HepG2 (cell line): Measurements from ENCODE around the gene SMIM13. TPM values are rescaled to one million over a fixed set of nuclear protein-coding genes. Genes with fewer than 3 reads are reported as not detected.
A peak's percentile ranks its signal among the peaks of the same experiment; 100 is the strongest.

Experiments
- AGO2 ChIP-seq: fragments of 200-400 bp; formaldehyde crosslinking; optimal IDR thresholded peaks from 2 replicates; pipeline ENCODE3; 2017; ENCODE audit warnings: mild to moderate bottlenecking, low read depth, low read length, moderate library complexity
- FOXA3 ChIP-seq: IDR thresholded peaks from 2 replicates; pipeline ENCODE4 v1.6.1; 2016; ENCODE audit warnings: missing genetic modification reagents, missing compliant biosample characterization
- HOMEZ ChIP-seq: IDR thresholded peaks from 2 replicates; pipeline ENCODE4 v1.6.1; 2016; ENCODE audit warnings: low read depth
- IRF9 ChIP-seq: sonication (generic); formaldehyde crosslinking; IDR thresholded peaks from 2 replicates; pipeline ENCODE4 v1.8.0; 2022; ENCODE audit warnings: missing genetic modification reagents, mild to moderate bottlenecking, borderline replicate concordance
- NFIB ChIP-seq: sonication (generic); formaldehyde crosslinking; IDR thresholded peaks from 2 replicates; pipeline ENCODE4 v1.9.0; 2021; ENCODE audit warnings: missing genetic modification reagents, mild to moderate bottlenecking, borderline replicate concordance
- NFIC ChIP-seq: IDR thresholded peaks from 2 replicates; pipeline ENCODE4 v1.6.1; 2012; ENCODE audit warnings: mild to moderate bottlenecking, low read length, inconsistent platforms
- PAWR ChIP-seq: sonication (generic); formaldehyde crosslinking; IDR thresholded peaks from 2 replicates; pipeline ENCODE4 v1.4.0; 2020; ENCODE audit warnings: missing genetic modification reagents, mild to moderate bottlenecking, borderline replicate concordance
- SMAD3 ChIP-seq: sonication (generic); formaldehyde crosslinking; IDR thresholded peaks from 2 replicates; pipeline ENCODE4 v1.4.0; 2020; ENCODE audit warnings: missing genetic modification reagents
- ZFP1 ChIP-seq: IDR thresholded peaks from 2 replicates; pipeline ENCODE4 v1.6.1; 2016
- ZNF101 ChIP-seq: sonication (generic); formaldehyde crosslinking; IDR thresholded peaks from 2 replicates; pipeline ENCODE4 v1.4.0; 2020; ENCODE audit warnings: mild to moderate bottlenecking, low read depth, missing genetic modification reagents, borderline replicate concordance
- ZNF275 ChIP-seq: sonication (generic); formaldehyde crosslinking; IDR thresholded peaks from 2 replicates; pipeline ENCODE4 v1.8.0; 2022; ENCODE audit warnings: missing genetic modification reagents, mild to moderate bottlenecking, inconsistent platforms, borderline replicate concordance
- ZNF547 ChIP-seq: sonication (generic); formaldehyde crosslinking; IDR thresholded peaks from 2 replicates; pipeline ENCODE4 v1.5.1; 2020; ENCODE audit warnings: mild to moderate bottlenecking, missing genetic modification reagents
- ZNF749 ChIP-seq: sonication (generic); formaldehyde crosslinking; IDR thresholded peaks from 2 replicates; pipeline ENCODE4 v1.8.0; 2022; ENCODE audit warnings: mild to moderate bottlenecking, missing genetic modification reagents, moderate library complexity, borderline replicate concordance
- polyA plus RNA-seq, 8 experiments: library from polyadenylated mRNA; depleted of rRNA in 3 of 8; stranded (reverse) in 7 of 8; unstranded in 1 of 8; fragments of >200 nt; fragmentation: Illumina TruSeq in 4 of 8; extraction: Trizol in 4 of 8; gene quantifications; 2 replicates each; pipeline versions ENCODE4 v1.2.1 to v1.2.3, GENCODE V29; 2011 to 2016; ENCODE audit warnings: low read depth in 4 of 8, missing spikeins in 1 of 8, mixed read lengths in 1 of 8; ENCODE audit not compliant: insufficient read depth in 1 of 8
- total RNA-seq, 5 experiments: library from RNA; depleted of rRNA; stranded (reverse); fragments of >200 nt; fragmentation: Illumina TruSeq; extraction: Trizol; gene quantifications; 2 replicates each; pipeline ENCODE4 v1.2.3, GENCODE V29; 2016; ENCODE audit warnings: low read depth in 1 of 5

SMIM13 gene
- total and polyA plus RNA-seq, 2 of the 13 experiments (the other 11 are each of a cell fraction or from before 2014, with no cell fraction given), result 2.7 to 10.2 TPM

- no peak for TF ChIP-seq ZNF275 (CRISPR knock-in tag)
- TF ChIP-seq NFIC, result peak; percentile 82; the same call in 1 of the 2 replicates
- TF ChIP-seq FOXA3 (CRISPR knock-in tag), result peak; percentile 53; the same call in 1 of the 2 replicates
- TF ChIP-seq ZFP1 (CRISPR knock-in tag), result peak; percentile 46; the same call in 1 of the 2 replicates
- TF ChIP-seq AGO2, result no peak
- TF ChIP-seq HOMEZ (CRISPR knock-in tag), result peak; percentile 91; the same call in 1 of the 2 replicates
- TF ChIP-seq ZNF749, result no peak
- no peak for TF ChIP-seq NFIB (CRISPR knock-in tag)
- no peak for TF ChIP-seq PAWR
- TF ChIP-seq ZNF547 (CRISPR knock-in tag), result no peak
- no peak for TF ChIP-seq ZNF101 (CRISPR knock-in tag)
- TF ChIP-seq SMAD3 (CRISPR knock-in tag), result peak; percentile 37; the same call in 1 of the 2 replicates
- TF ChIP-seq IRF9 (CRISPR knock-in tag), result no peak
- TF ChIP-seq, all 625 proteins: peak for 78
Observed at GRCh38 chr6:11055127-11055627, 38.5 kb upstream of the SMIM13 start (continued).
